SK-N-SH (cell line): ENCODE results near the gene DDRGK1. TPM values are rescaled to one million over a fixed set of nuclear protein-coding genes. Genes with fewer than 3 reads are reported as not detected.

Source experiments
- CTCF ChIA-PET: fragments of 300-600, 350-600 bp; formaldehyde crosslinking; extraction: SDS; loops from one replicate; lab custom pipeline; 2021; lab: Yijun Ruan, JAX
- POLR2A ChIA-PET: fragments of 350-600 bp; sonication (Branson Sonifier 250); formaldehyde crosslinking; extraction: SDS; loops from one replicate; lab custom pipeline; 2020; ENCODE audit warnings: antibody characterized with exemption, inconsistent platforms; lab: Yijun Ruan, JAX
- DNase-seq: peaks from one replicate; pipeline ENCODE4 v3.0.0; 2012
- H2AFZ ChIP-seq: fragments of 200-600 bp; sonication (generic); 2 replicates; pipeline ENCODE4 v1.8.1; 2016; ENCODE audit warnings: antibody characterized with exemption, mild to moderate bottlenecking, low read depth
- H3F3A ChIP-seq: fragments of 200-600 bp; sonication (generic); replicated peaks from 2 replicates; pipeline ENCODE3; 2016; ENCODE audit warnings: antibody characterized with exemption, mild to moderate bottlenecking; ENCODE audit not compliant: insufficient read depth
- H3K27ac ChIP-seq, 2 experiments: fragments of 200-500 bp in 1 of 2; fragments of 200-600 bp in 1 of 2; sonication (Bioruptor generic) in 1 of 2; sonication (generic), shearing (Covaris generic) in 1 of 2; 2 replicates each; pipeline versions ENCODE4 v1.5.1 to v1.6.1; 2014 to 2016; ENCODE audit warnings: low read depth in 2 of 2, inconsistent platforms in 1 of 2, low read length in 1 of 2, mild to moderate bottlenecking in 1 of 2, mixed read lengths in 1 of 2
- H3K27me3 ChIP-seq: fragments of 200-600 bp; sonication (generic), shearing (Covaris generic); 2 replicates; pipeline ENCODE4 v1.6.1; 2016; ENCODE audit warnings: mixed run types; ENCODE audit not compliant: insufficient read depth
- H3K36me3 ChIP-seq, 2 experiments: fragments of 200-500 bp in 1 of 2; fragments of 200-600 bp in 1 of 2; sonication (Bioruptor generic) in 1 of 2; sonication (generic) in 1 of 2; replicated peaks in 1 of 2; 2 replicates each; pipeline versions ENCODE3 to v1.5.1; 2014 to 2016; ENCODE audit warnings: low read length in 1 of 2, mild to moderate bottlenecking in 1 of 2; ENCODE audit not compliant: insufficient read depth in 2 of 2, control insufficient read depth in 1 of 2
- H3K4me1 ChIP-seq, 2 experiments: fragments of 200-500 bp in 1 of 2; fragments of 200-600 bp in 1 of 2; sonication (Bioruptor generic) in 1 of 2; sonication (generic), shearing (Covaris generic) in 1 of 2; 2 replicates each; pipeline versions ENCODE4 v1.5.1 to v1.6.1; 2014 to 2016; ENCODE audit warnings: low read depth in 1 of 2, low read length in 1 of 2, mixed run types in 1 of 2; ENCODE audit not compliant: insufficient read depth in 2 of 2, control insufficient read depth in 1 of 2
- H3K4me2 ChIP-seq: fragments of 200-600 bp; sonication (generic), shearing (Covaris generic); 2 replicates; pipeline ENCODE4 v1.6.1; 2017; ENCODE audit warnings: mixed run types
- H3K4me3 ChIP-seq, 2 experiments: fragments of 200-500 bp in 1 of 2; fragments of 200-600 bp in 1 of 2; sonication (Bioruptor generic) in 1 of 2; sonication (generic), shearing (Covaris generic) in 1 of 2; 2 replicates each; pipeline versions ENCODE4 v1.5.1 to v1.8.1; 2014 to 2016; ENCODE audit warnings: low read depth in 2 of 2, inconsistent platforms in 1 of 2, low read length in 1 of 2, mild to moderate bottlenecking in 1 of 2, mixed read lengths in 1 of 2, moderate library complexity in 1 of 2
- H3K79me2 ChIP-seq: fragments of 200-600 bp; sonication (generic); 2 replicates; pipeline ENCODE4 v1.8.1; 2017; ENCODE audit warnings: mild to moderate bottlenecking; ENCODE audit not compliant: insufficient read depth
- H3K9ac ChIP-seq: fragments of 200-600 bp; sonication (generic); 2 replicates; pipeline ENCODE4 v1.6.1; 2017; ENCODE audit warnings: mixed run types
- H3K9me2 ChIP-seq: fragments of 200-600 bp; sonication (generic); 2 replicates; pipeline ENCODE4 v1.6.1; 2017; ENCODE audit warnings: mixed run types
- H3K9me3 ChIP-seq: fragments of 200-600 bp; sonication (generic); 2 replicates; pipeline ENCODE4 v1.6.1; 2017; ENCODE audit warnings: mixed run types, mild to moderate bottlenecking, moderate library complexity
- H4K20me1 ChIP-seq: fragments of 200-600 bp; sonication (generic); 2 replicates; pipeline ENCODE4 v1.6.1; 2017; ENCODE audit warnings: mild to moderate bottlenecking, mixed run types; ENCODE audit not compliant: insufficient read depth
- ELF1 ChIP-seq: IDR thresholded peaks from 2 replicates; pipeline ENCODE4 v1.4.0; 2012
- FOSL2 ChIP-seq: IDR thresholded peaks from 2 replicates; pipeline ENCODE4 v1.4.0; 2012; ENCODE audit warnings: low read depth, mild to moderate bottlenecking, moderate library complexity, borderline replicate concordance
- FOXM1 ChIP-seq: IDR thresholded peaks from 2 replicates; pipeline ENCODE4 v1.4.0; 2012; ENCODE audit warnings: low read depth, mild to moderate bottlenecking
- NFIC ChIP-seq: IDR thresholded peaks from 2 replicates; pipeline ENCODE4 v1.4.0; 2012; ENCODE audit warnings: borderline replicate concordance
- NRF1 ChIP-seq: IDR thresholded peaks from 2 replicates; pipeline ENCODE4 v1.6.1; 2012; ENCODE audit warnings: low read depth, mild to moderate bottlenecking, low read length
- POLR2AphosphoS5 ChIP-seq: IDR thresholded peaks from 2 replicates; pipeline ENCODE4 v1.6.1; 2012; ENCODE audit warnings: low read depth, low read length
- RAD21 ChIP-seq: IDR thresholded peaks from 2 replicates; pipeline ENCODE4 v1.6.1; 2012; ENCODE audit warnings: mild to moderate bottlenecking, low read length
- RCOR1 ChIP-seq: fragments of 150-350 bp; IDR thresholded peaks from 2 replicates; pipeline ENCODE4 v1.6.1; 2017; ENCODE audit warnings: antibody characterized with exemption, low read length
- RXRA ChIP-seq: IDR thresholded peaks from 2 replicates; pipeline ENCODE4 v1.4.0; 2012; ENCODE audit warnings: low read depth, mild to moderate bottlenecking, borderline replicate concordance
- SIN3A ChIP-seq: IDR thresholded peaks from 2 replicates; pipeline ENCODE4 v1.6.1; 2012; ENCODE audit warnings: low read depth, mild to moderate bottlenecking, low read length, moderate library complexity, borderline replicate concordance
- SMC3 ChIP-seq: IDR thresholded peaks from 2 replicates; pipeline ENCODE4 v1.6.1; 2012; ENCODE audit warnings: low read depth, low read length, improper control_type of control experiment
- TCF12 ChIP-seq: IDR thresholded peaks from 2 replicates; pipeline ENCODE4 v1.4.0; 2012
- YY1 ChIP-seq: IDR thresholded peaks from 2 replicates; pipeline ENCODE4 v1.4.0; 2012; ENCODE audit warnings: low read depth, mild to moderate bottlenecking
- WGBS: methylation state at CpG from one replicate; pipeline ENCODE4 v1.1.6; 2017; ENCODE audit warnings: low lambda C conversion rate; 5-methylcytosine and 5-hydroxymethylcytosine counted together
- polyA plus RNA-seq, 3 experiments: library from polyadenylated mRNA; depleted of rRNA; stranded (reverse); fragments of >200 nt; gene quantifications; 2 replicates each; pipeline ENCODE4 v1.2.3, GENCODE V29; 2012
- TF ChIP-seq, protein P1 (sequence below): IDR thresholded peaks from 2 replicates; pipeline ENCODE4 v1.6.1; 2012; ENCODE audit warnings: mild to moderate bottlenecking, low read depth, low read length, moderate library complexity
- TF ChIP-seq, protein P2 (sequence below): IDR thresholded peaks from 2 replicates; pipeline ENCODE4; 2012
- TF ChIP-seq, protein P3 (sequence below): IDR thresholded peaks from 2 replicates; pipeline ENCODE4 v1.4.0; 2012; ENCODE audit warnings: low read depth, borderline replicate concordance

Gene DDRGK1
- polyA plus RNA-seq, 1 of the 3 experiments (the other 2 are of a cell fraction), result 70.6 TPM

DNA sequence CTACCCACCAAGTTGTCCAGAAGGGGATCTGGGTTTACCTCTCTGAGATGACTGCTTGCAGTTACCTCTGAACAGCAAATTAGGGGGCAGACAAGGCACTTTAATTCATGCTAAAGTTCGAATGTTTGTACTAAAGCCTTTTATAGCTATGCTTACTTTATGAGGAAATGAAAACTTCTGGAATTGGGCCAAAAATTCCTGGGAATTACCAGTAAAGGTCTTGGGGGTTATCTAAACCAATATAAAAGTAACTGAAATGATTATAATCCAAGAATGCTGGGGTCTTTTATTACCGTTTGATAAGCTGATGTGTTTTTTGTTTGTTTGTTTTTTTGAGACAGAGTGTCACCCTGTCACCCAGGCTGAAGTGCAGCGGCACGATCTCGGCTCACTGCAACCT is 23.2 kb downstream of the DDRGK1 start:
- CTCF ChIA-PET, result no interaction called here
- DNase-seq, result no peak
- no peaks in the 10 kb centered on the region for H3K27me3 ChIP-seq
- H4K20me1 ChIP-seq, result no peaks in the 10 kb centered on the region
- H3K9me3 ChIP-seq, result no peaks in the 10 kb centered on the region
- no peak overlapping the region for H3K27ac ChIP-seq
- no peaks in the 10 kb centered on the region for H3K36me3 ChIP-seq
- H3K79me2 ChIP-seq, result no peaks in the 10 kb centered on the region
- H3F3A ChIP-seq, result peaks cover 12% of the 10 kb centered on the region
- TF ChIP-seq FOSL2, result no peak
- no peak for TF ChIP-seq RXRA
- no peak for TF ChIP-seq RCOR1
- TF ChIP-seq NRF1, result no peak
- TF ChIP-seq TCF12, result no peak
- no peak for TF ChIP-seq RAD21
- TF ChIP-seq, protein P1, sequence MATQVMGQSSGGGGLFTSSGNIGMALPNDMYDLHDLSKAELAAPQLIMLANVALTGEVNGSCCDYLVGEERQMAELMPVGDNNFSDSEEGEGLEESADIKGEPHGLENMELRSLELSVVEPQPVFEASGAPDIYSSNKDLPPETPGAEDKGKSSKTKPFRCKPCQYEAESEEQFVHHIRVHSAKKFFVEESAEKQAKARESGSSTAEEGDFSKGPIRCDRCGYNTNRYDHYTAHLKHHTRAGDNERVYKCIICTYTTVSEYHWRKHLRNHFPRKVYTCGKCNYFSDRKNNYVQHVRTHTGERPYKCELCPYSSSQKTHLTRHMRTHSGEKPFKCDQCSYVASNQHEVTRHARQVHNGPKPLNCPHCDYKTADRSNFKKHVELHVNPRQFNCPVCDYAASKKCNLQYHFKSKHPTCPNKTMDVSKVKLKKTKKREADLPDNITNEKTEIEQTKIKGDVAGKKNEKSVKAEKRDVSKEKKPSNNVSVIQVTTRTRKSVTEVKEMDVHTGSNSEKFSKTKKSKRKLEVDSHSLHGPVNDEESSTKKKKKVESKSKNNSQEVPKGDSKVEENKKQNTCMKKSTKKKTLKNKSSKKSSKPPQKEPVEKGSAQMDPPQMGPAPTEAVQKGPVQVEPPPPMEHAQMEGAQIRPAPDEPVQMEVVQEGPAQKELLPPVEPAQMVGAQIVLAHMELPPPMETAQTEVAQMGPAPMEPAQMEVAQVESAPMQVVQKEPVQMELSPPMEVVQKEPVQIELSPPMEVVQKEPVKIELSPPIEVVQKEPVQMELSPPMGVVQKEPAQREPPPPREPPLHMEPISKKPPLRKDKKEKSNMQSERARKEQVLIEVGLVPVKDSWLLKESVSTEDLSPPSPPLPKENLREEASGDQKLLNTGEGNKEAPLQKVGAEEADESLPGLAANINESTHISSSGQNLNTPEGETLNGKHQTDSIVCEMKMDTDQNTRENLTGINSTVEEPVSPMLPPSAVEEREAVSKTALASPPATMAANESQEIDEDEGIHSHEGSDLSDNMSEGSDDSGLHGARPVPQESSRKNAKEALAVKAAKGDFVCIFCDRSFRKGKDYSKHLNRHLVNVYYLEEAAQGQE, result no peak
- TF ChIP-seq POLR2AphosphoS5, result no peak
- TF ChIP-seq ELF1, result no peak
- no peak for TF ChIP-seq YY1
- TF ChIP-seq, protein P2, sequence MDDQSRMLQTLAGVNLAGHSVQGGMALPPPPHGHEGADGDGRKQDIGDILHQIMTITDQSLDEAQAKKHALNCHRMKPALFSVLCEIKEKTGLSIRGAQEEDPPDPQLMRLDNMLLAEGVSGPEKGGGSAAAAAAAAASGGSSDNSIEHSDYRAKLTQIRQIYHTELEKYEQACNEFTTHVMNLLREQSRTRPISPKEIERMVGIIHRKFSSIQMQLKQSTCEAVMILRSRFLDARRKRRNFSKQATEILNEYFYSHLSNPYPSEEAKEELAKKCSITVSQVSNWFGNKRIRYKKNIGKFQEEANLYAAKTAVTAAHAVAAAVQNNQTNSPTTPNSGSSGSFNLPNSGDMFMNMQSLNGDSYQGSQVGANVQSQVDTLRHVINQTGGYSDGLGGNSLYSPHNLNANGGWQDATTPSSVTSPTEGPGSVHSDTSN, result no peak
- TF ChIP-seq NFIC, result no peak
- H3K9me2 ChIP-seq, result no peaks in the 10 kb centered on the region
- no peaks in the 10 kb centered on the region for H3K4me1 ChIP-seq
- no peak overlapping the region for H3K9ac ChIP-seq
- H3K4me3 ChIP-seq, result no peak overlapping the region
- POLR2A ChIA-PET, result interaction anchor here (0.7 kb wide), 1 partner anchor 12 kb away, joined by 3 read pairs; no protein-coding TSS in a partner anchor
- 76% methylated on average over 5 of the region's 5 CpGs for WGBS
- H2AFZ ChIP-seq, result no peak overlapping the region
- no peak overlapping the region for H3K4me2 ChIP-seq

DNA sequence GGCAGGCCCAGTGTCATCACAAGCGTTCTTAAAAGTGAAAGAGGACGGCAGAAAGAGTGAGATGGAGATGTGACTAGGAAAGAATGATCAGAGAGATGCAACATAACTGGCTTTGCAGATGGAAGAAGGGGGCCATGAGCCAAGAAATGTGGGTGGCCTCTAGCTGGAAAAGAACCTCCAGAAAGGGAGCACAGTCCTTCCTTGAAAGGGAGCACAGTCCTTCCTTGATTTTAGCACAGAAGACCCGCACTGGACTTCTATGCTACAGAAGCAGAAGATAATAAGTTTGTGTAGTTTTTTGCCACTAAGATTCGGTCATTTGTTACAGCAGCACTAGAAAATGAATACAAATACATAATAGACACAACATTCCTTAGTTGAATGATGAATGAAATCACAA is 24.2 kb downstream of the DDRGK1 start:
- Histone ChIP-seq H3K9me3 (no peaks in the 10 kb centered on the region), H3K9ac (no peak overlapping the region), H3K4me1 (no peaks in the 10 kb centered on the region), H3K9me2 (no peaks in the 10 kb centered on the region), H3K79me2 (no peaks in the 10 kb centered on the region), H3K27me3 (no peaks in the 10 kb centered on the region), H3K4me3 (no peak overlapping the region), H3K27ac (no peak overlapping the region), H3K4me2 (no peak overlapping the region), H3F3A (peaks cover 12% of the 10 kb centered on the region), H2AFZ (no peak overlapping the region), H4K20me1 (no peaks in the 10 kb centered on the region), H3K36me3 (no peaks in the 10 kb centered on the region)
- CTCF ChIA-PET, result no interaction called here
- POLR2A ChIA-PET, result no interaction called here
- TF ChIP-seq SIN3A (no peak), FOXM1 (no peak), SMC3 (no peak), TCF12 (no peak), NFIC (no peak), ELF1 (no peak)
- TF ChIP-seq, protein P3, sequence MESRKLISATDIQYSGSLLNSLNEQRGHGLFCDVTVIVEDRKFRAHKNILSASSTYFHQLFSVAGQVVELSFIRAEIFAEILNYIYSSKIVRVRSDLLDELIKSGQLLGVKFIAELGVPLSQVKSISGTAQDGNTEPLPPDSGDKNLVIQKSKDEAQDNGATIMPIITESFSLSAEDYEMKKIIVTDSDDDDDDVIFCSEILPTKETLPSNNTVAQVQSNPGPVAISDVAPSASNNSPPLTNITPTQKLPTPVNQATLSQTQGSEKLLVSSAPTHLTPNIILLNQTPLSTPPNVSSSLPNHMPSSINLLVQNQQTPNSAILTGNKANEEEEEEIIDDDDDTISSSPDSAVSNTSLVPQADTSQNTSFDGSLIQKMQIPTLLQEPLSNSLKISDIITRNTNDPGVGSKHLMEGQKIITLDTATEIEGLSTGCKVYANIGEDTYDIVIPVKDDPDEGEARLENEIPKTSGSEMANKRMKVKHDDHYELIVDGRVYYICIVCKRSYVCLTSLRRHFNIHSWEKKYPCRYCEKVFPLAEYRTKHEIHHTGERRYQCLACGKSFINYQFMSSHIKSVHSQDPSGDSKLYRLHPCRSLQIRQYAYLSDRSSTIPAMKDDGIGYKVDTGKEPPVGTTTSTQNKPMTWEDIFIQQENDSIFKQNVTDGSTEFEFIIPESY, result no peak
- TF ChIP-seq, protein P1, result no peak
- DNase-seq, result no peak
- WGBS, result 81% methylated on average over 4 of the region's 4 CpGs
